Trophoblast cell (in vitro differentiated cells and primary cell): ENCODE measurements around the gene FOXA3.

Source experiments
- DNase-seq, 2 donors: peaks; one replicate each; pipeline ENCODE4 v3.0.0-alpha.2; 2016
- H2AFZ ChIP-seq: 2 replicates; pipeline ENCODE4 v1.6.1; 2013; ENCODE audit warnings: low read length, moderate library complexity, mild to moderate bottlenecking; ENCODE audit not compliant: insufficient read depth, poor library complexity
- H2AK5ac ChIP-seq: 2 replicates; pipeline ENCODE4 v1.6.1; 2013; ENCODE audit warnings: mild to moderate bottlenecking, low read length
- H2BK120ac ChIP-seq: 2 replicates; pipeline ENCODE4 v1.6.1; 2013; ENCODE audit warnings: low read length, mild to moderate bottlenecking, moderate library complexity; ENCODE audit not compliant: insufficient read depth, poor library complexity
- H2BK12ac ChIP-seq: 2 replicates; pipeline ENCODE4 v1.6.1; 2013; ENCODE audit warnings: mild to moderate bottlenecking, low read length, moderate library complexity
- H2BK5ac ChIP-seq: 2 replicates; pipeline ENCODE4 v1.6.1; 2013; ENCODE audit warnings: low read length, low read depth, moderate library complexity, mild to moderate bottlenecking; ENCODE audit not compliant: poor library complexity
- H3K14ac ChIP-seq: 2 replicates; pipeline ENCODE4 v1.6.1; 2013; ENCODE audit warnings: mild to moderate bottlenecking, low read length
- H3K18ac ChIP-seq: 2 replicates; pipeline ENCODE4 v1.6.1; 2013; ENCODE audit warnings: mild to moderate bottlenecking, low read length
- H3K23ac ChIP-seq: 2 replicates; pipeline ENCODE4 v1.6.1; 2013; ENCODE audit warnings: low read length
- H3K27ac ChIP-seq: 2 replicates; pipeline ENCODE4 v1.5.1; 2013; ENCODE audit warnings: low read depth, mild to moderate bottlenecking, inconsistent platforms, low read length, moderate library complexity
- H3K27me3 ChIP-seq: 2 replicates; pipeline ENCODE4 v1.6.1; 2013; ENCODE audit warnings: inconsistent platforms, mild to moderate bottlenecking, low read length, moderate library complexity; ENCODE audit not compliant: insufficient read depth
- H3K36me3 ChIP-seq, 2 experiments: 1 replicate in 1 of 2; 2 replicates in 1 of 2; pipeline ENCODE4 v1.6.1; 2013; ENCODE audit warnings: low read length in 2 of 2, mild to moderate bottlenecking in 2 of 2, moderate library complexity in 1 of 2; ENCODE audit not compliant: insufficient read depth in 2 of 2, control insufficient read depth in 1 of 2
- H3K4ac ChIP-seq: 2 replicates; pipeline ENCODE4 v1.6.1; 2013; ENCODE audit warnings: low read depth, mild to moderate bottlenecking, low read length, moderate library complexity
- H3K4me1 ChIP-seq, 2 experiments: 1 replicate in 1 of 2; 2 replicates in 1 of 2; pipeline ENCODE4 v1.6.1; 2013; ENCODE audit warnings: low read length in 2 of 2, mild to moderate bottlenecking in 2 of 2, moderate library complexity in 1 of 2; ENCODE audit not compliant: insufficient read depth in 2 of 2, control insufficient read depth in 1 of 2
- H3K4me2 ChIP-seq: 2 replicates; pipeline ENCODE4 v1.6.1; 2013; ENCODE audit warnings: inconsistent platforms, mild to moderate bottlenecking, low read length, moderate library complexity
- H3K4me3 ChIP-seq: 2 replicates; pipeline ENCODE4 v1.5.1; 2013; ENCODE audit warnings: mild to moderate bottlenecking, low read depth, low read length, inconsistent platforms
- H3K79me1 ChIP-seq: one replicate; pipeline ENCODE4 v1.6.1; 2013; ENCODE audit warnings: low read length
- H3K79me2 ChIP-seq: 2 replicates; pipeline ENCODE4 v1.6.1; 2013; ENCODE audit warnings: low read length, mild to moderate bottlenecking; ENCODE audit not compliant: control insufficient read depth, insufficient read depth, poor library complexity
- H3K9ac ChIP-seq: 2 replicates; pipeline ENCODE4 v1.6.1; 2013; ENCODE audit warnings: mild to moderate bottlenecking, low read length
- H3K9me3 ChIP-seq: 2 replicates; pipeline ENCODE4 v1.6.1; 2013; ENCODE audit warnings: low read depth, mild to moderate bottlenecking, control low read depth, inconsistent platforms, low read length; ENCODE audit not compliant: insufficient read depth
- H4K12ac ChIP-seq: 2 replicates; pipeline ENCODE4 v1.6.1; 2013; ENCODE audit warnings: low read depth, mild to moderate bottlenecking, low read length, moderate library complexity
- H4K8ac ChIP-seq: 2 replicates; pipeline ENCODE4 v1.6.1; 2013; ENCODE audit warnings: low read depth, mild to moderate bottlenecking, low read length, moderate library complexity
- H4K91ac ChIP-seq: one replicate; pipeline ENCODE4 v1.6.1; 2013; ENCODE audit warnings: low read depth, mild to moderate bottlenecking, low read length, moderate library complexity
- WGBS: extraction: QIAGEN DNeasy Blood & Tissue Kit; methylation state at CpG from one replicate; pipeline ENCODE4 v1.1.7; 2013; ENCODE audit warnings: missing lambda C conversion rate; ENCODE audit not compliant: insufficient read length, insufficient coverage; ENCODE audit errors: extremely low coverage; 5-methylcytosine and 5-hydroxymethylcytosine counted together

The FOXA3 gene

DNA sequence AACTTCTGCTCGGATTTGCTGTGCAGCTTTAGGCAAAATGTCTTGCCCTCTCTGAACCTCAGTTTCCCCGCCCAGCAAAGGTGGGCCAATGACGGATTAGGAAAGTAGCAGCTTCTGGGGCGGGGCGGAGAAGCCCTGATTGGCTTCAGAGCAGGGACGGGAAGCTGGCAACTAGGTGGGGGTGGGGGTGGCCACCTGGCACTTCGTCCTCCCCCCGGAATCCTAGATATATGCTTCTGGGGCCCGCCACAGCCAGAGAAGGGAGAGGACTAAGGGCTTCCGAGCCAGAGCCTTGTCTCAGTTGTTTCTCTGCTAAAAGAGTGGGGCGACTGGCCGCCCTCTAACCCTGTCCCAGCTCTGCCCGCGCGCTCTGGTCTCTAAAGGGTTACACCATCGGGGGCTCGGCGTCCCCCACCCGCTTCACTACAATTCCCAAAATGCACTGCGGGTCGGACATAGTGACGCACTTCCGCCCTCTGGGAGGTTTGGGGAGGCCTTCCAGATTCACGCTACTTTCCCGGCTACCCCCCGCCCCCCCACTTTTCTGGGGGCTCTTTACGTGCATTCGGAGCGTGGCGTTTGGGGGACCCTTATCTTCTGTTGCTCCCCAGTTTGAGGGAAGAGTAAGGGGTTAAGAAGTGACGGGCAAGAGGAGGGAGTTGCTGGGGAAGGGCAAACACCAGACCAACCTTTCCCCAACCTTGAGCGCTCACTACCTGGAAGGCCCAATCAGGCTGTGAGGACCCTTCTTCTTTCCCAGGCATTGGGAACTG is 22.5 kb downstream of the FOXA3 start:
- peak overlapping the region; percentile 70 for H2BK120ac ChIP-seq
- peak overlapping the region; percentile 42 for H3K4ac ChIP-seq
- H3K18ac ChIP-seq = peak overlapping the region; percentile 48
- H2BK5ac ChIP-seq = peak overlapping the region; percentile 67
- peaks cover 21% of the 10 kb centered on the region for H3K79me1 ChIP-seq
- peak overlapping the region; percentile 92 for H3K4me2 ChIP-seq
- H3K9me3 ChIP-seq = peaks cover 3% of the 10 kb centered on the region
- peaks cover 3% of the 10 kb centered on the region for H3K79me2 ChIP-seq
- H3K27me3 ChIP-seq = no peaks in the 10 kb centered on the region
- no peak overlapping the region for H2BK12ac ChIP-seq
- peaks cover 15 to 21% of the 10 kb centered on the region in 2 experiments for H3K4me1 ChIP-seq
- WGBS = no CpG with 5 or more reads among the region's 32 CpGs
- no peak overlapping the region for H3K23ac ChIP-seq
- H3K27ac ChIP-seq = peak overlapping the region; percentile 80
- peak overlapping the region; percentile 3 for H2AK5ac ChIP-seq
- H3K9ac ChIP-seq = peak overlapping the region; percentile 79
- H3K36me3 ChIP-seq = peaks cover 21 to 25% of the 10 kb centered on the region in 2 experiments
- H4K12ac ChIP-seq = peak overlapping the region; percentile 87
- peak overlapping the region; percentile 98 for H3K4me3 ChIP-seq
- peak overlapping the region; percentile 42 for H2AFZ ChIP-seq
- H4K8ac ChIP-seq = peak overlapping the region; percentile 88
- peak; percentile 91 to 95 for DNase-seq
- peak overlapping the region; percentile 48 for H3K14ac ChIP-seq
- peak overlapping the region; percentile 78 for H4K91ac ChIP-seq

DNA sequence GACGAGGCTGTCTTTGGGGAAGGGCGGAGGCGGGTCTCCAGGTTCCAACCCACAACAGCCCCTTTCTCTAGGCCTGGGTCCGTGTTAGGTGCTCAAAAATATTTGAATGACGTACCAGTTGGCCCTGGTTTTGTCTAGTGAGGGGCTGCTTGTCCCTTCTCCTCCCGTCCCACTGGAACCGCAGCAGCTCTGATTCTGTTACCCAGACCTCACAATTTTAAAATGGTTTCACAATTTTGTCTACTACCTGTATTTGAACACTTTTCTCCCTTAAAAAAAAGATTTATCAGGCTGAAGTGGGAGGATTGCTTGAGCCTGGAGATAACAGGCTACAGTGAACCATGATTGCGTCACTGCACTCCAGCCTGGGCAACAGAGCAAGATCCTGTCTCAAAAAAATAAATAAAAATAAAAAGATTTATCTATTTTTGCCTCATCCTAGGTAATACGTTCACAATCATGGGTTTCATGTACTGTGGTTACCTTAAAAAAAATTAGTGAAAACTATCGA is 23.1 kb downstream of the FOXA3 start:
- peak overlapping the region; percentile 80 for H3K27ac ChIP-seq
- DNase-seq = peak in 1 of 2 donors; percentile 46
- peak overlapping the region; percentile 87 for H4K12ac ChIP-seq
- peaks cover 3% of the 10 kb centered on the region for H3K9me3 ChIP-seq
- no CpG with 5 or more reads among the region's 10 CpGs for WGBS
- H3K14ac ChIP-seq = peak overlapping the region; percentile 38
- no peak overlapping the region for H2BK12ac ChIP-seq
- peak overlapping the region; percentile 3 for H2AK5ac ChIP-seq
- H2BK5ac ChIP-seq = no peak overlapping the region
- H3K79me1 ChIP-seq = peaks cover 19% of the 10 kb centered on the region
- H3K9ac ChIP-seq = peak overlapping the region; percentile 79
- H3K4ac ChIP-seq = peak overlapping the region; percentile 42
- H3K27me3 ChIP-seq = no peaks in the 10 kb centered on the region
- H2AFZ ChIP-seq = no peak overlapping the region
- no peak overlapping the region for H3K23ac ChIP-seq
- H3K79me2 ChIP-seq = peaks cover 3% of the 10 kb centered on the region
- peaks cover 21 to 26% of the 10 kb centered on the region in 2 experiments for H3K36me3 ChIP-seq
- peaks cover 12 to 18% of the 10 kb centered on the region in 2 experiments for H3K4me1 ChIP-seq
- H3K4me2 ChIP-seq = peak overlapping the region; percentile 92
- no peak overlapping the region for H3K18ac ChIP-seq
- peak overlapping the region; percentile 88 for H4K8ac ChIP-seq
- peak overlapping the region; percentile 65 for H3K4me3 ChIP-seq
- peak overlapping the region; percentile 78 for H4K91ac ChIP-seq
- H2BK120ac ChIP-seq = peak overlapping the region; percentile 70

GRCh38 chr19:45889210-45889885 is 25.2 kb downstream of the FOXA3 start:
- H2BK120ac ChIP-seq = no peak overlapping the region

DNA sequence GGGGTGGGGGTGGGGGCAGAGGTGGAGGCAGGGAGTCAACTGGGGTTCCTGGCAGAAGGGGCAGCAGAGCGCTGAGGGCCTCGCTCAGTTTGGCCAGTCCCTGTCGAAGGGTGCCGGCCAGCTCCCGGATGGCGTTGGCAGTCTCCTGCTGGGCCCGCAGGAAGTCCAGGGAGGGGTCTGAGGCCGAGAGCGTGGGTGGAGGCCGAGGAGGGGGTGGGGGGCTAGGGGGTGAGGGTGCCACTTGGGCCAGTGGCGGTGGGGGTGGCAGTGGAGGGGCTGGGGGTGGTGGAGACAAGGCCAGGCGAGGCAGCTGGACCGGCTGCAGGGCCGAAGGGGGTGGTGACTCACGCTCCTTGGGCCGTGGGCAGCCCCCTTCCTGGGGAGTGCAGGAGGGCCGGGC is 26.8 kb downstream of the FOXA3 start:
- WGBS = no CpG with 5 or more reads among the region's 17 CpGs
- no peaks in the 10 kb centered on the region for H3K79me2 ChIP-seq

More at GRCh38 chr19:45889210-45889885, 25.2 kb downstream of the FOXA3 start:
- peaks cover 16% of the 10 kb centered on the region for H3K79me1 ChIP-seq
- H3K18ac ChIP-seq = no peak overlapping the region
- peaks cover 3% of the 10 kb centered on the region for H3K9me3 ChIP-seq
- peaks cover 3% of the 10 kb centered on the region for H3K79me2 ChIP-seq
- H2AK5ac ChIP-seq = no peak overlapping the region
- no peak overlapping the region for H3K14ac ChIP-seq
- H4K8ac ChIP-seq = no peak overlapping the region
- H2BK12ac ChIP-seq = no peak overlapping the region
- no peak for DNase-seq
- H2BK5ac ChIP-seq = no peak overlapping the region
- H2AFZ ChIP-seq = no peak overlapping the region
- H3K4me3 ChIP-seq = no peak overlapping the region
- H3K9ac ChIP-seq = no peak overlapping the region
- no CpG with 5 or more reads among the region's 6 CpGs for WGBS
- no peak overlapping the region for H3K27ac ChIP-seq
- peaks cover 14 to 20% of the 10 kb centered on the region in 2 experiments for H3K36me3 ChIP-seq
- H3K23ac ChIP-seq = no peak overlapping the region
- H4K12ac ChIP-seq = no peak overlapping the region
- H3K27me3 ChIP-seq = no peaks in the 10 kb centered on the region
- H3K4me1 ChIP-seq = peaks cover 5 to 6% of the 10 kb centered on the region in 2 experiments
- no peak overlapping the region for H3K4me2 ChIP-seq
- no peak overlapping the region for H4K91ac ChIP-seq
- no peak overlapping the region for H3K4ac ChIP-seq

More for the DNA sequence above, 26.8 kb downstream of the FOXA3 start:
- H3K36me3 ChIP-seq = peaks cover 20 to 28% of the 10 kb centered on the region in 2 experiments
- H3K4me2 ChIP-seq = no peak overlapping the region
- no peak overlapping the region for H4K91ac ChIP-seq
- no peak overlapping the region for H3K9ac ChIP-seq
- no peak overlapping the region for H4K8ac ChIP-seq
- H3K4ac ChIP-seq = no peak overlapping the region
- no peak overlapping the region for H3K27ac ChIP-seq
- no peak overlapping the region for H3K4me3 ChIP-seq
- H2AK5ac ChIP-seq = no peak overlapping the region
- no peaks in the 10 kb centered on the region for H3K27me3 ChIP-seq
- H3K23ac ChIP-seq = no peak overlapping the region
- no peak overlapping the region for H3K14ac ChIP-seq
- H3K4me1 ChIP-seq = no peaks in the 10 kb centered on the region
- no peak overlapping the region for H3K18ac ChIP-seq
- H2BK12ac ChIP-seq = no peak overlapping the region
- peaks cover 11% of the 10 kb centered on the region for H3K79me1 ChIP-seq
- no peak overlapping the region for H2AFZ ChIP-seq
- H4K12ac ChIP-seq = no peak overlapping the region
- no peak for DNase-seq
- H3K9me3 ChIP-seq = no peaks in the 10 kb centered on the region
- no peak overlapping the region for H2BK5ac ChIP-seq
- no peak overlapping the region for H2BK120ac ChIP-seq
